ENCODE results near the gene SLC12A3.

The SLC12A3 gene

GRCh38 chr16:56956756-56957155 lies 91.7 kb downstream of the SLC12A3 start:
- Mint-ChIP-seq H3K4me1 (ENCODE audit: low read depth) (no peaks in the 10 kb centered on the region), H3K36me3 (no peaks in the 10 kb centered on the region), H3K27me3 (no peaks in the 10 kb centered on the region), H3K4me3 (no peak overlapping the region), H3K9me3 (ENCODE audit: low read depth) (no peaks in the 10 kb centered on the region), H3K27ac (no peak overlapping the region)

- Mint-ChIP-seq H3K36me3 (no peaks in the 10 kb centered on the region), H3K9me3 (ENCODE audit: low read depth) (no peaks in the 10 kb centered on the region), H3K27me3 (no peaks in the 10 kb centered on the region), H3K4me3 (no peak overlapping the region), H3K27ac (no peak overlapping the region), H3K4me1 (ENCODE audit: low read depth) (peaks cover 16% of the 10 kb centered on the region)
Observed at GRCh38 chr16:56960681-56961281, 95.8 kb downstream of the SLC12A3 start.

GRCh38 chr16:56961386-56961785 lies 96.4 kb downstream of the SLC12A3 start:
- H3K4me1 Mint-ChIP-seq (ENCODE audit: low read depth): peaks cover 22% of the 10 kb centered on the region
- H3K4me3 Mint-ChIP-seq: no peak overlapping the region
- no peak overlapping the region for H3K27ac Mint-ChIP-seq
- no peaks in the 10 kb centered on the region for H3K9me3 Mint-ChIP-seq (ENCODE audit: low read depth)
- no peaks in the 10 kb centered on the region for H3K27me3 Mint-ChIP-seq
- H3K36me3 Mint-ChIP-seq: no peaks in the 10 kb centered on the region

GRCh38 chr16:56961851-56962281 lies 96.9 kb downstream of the SLC12A3 start, which contains the start of gene CETP:
CETP (plus strand) TSS chr16:56961950; CDS start chr16:56961980, 30 bp downstream.
- Mint-ChIP-seq H3K36me3 (no peaks in the 10 kb centered on the region), H3K4me3 (no peak within 1 kb of the TSS), H3K27ac (no peak within 1 kb of the TSS), H3K4me1 (ENCODE audit: low read depth) (peaks cover 22% of the 10 kb centered on the region), H3K27me3 (no peaks in the 10 kb centered on the region), H3K9me3 (ENCODE audit: low read depth) (no peaks in the 10 kb centered on the region)

GRCh38 chr16:56964243-56965148 lies 99.5 kb downstream of the SLC12A3 start:
- H3K36me3 Mint-ChIP-seq: no peaks in the 10 kb centered on the region
- peak overlapping the region; percentile 94 for H3K27ac Mint-ChIP-seq
- no peaks in the 10 kb centered on the region for H3K27me3 Mint-ChIP-seq
- H3K4me1 Mint-ChIP-seq (ENCODE audit: low read depth): peaks cover 23% of the 10 kb centered on the region
- H3K4me3 Mint-ChIP-seq: no peak overlapping the region
- H3K9me3 Mint-ChIP-seq (ENCODE audit: low read depth): no peaks in the 10 kb centered on the region

All from activated naive CD8-positive, alpha-beta T cell (primary cell).